Esophagus (tissue), 2 donors: ENCODE measurements around the gene HOXC10. TPM values are rescaled to one million over a fixed set of nuclear protein-coding genes. Genes with fewer than 3 reads are reported as not detected.
A peak's percentile ranks its signal among the peaks of the same experiment; 100 is the strongest.

Source experiments
- H3K27ac ChIP-seq, 2 donors: one replicate each; pipeline ENCODE4 v1.5.1; 2013; ENCODE audit warnings: low read depth in 2 of 2, mild to moderate bottlenecking in 2 of 2, inconsistent platforms in 1 of 2, low read length in 1 of 2, moderate library complexity in 1 of 2
- H3K27me3 ChIP-seq, 2 donors: one replicate each; pipeline ENCODE4 v1.6.1; 2013; ENCODE audit warnings: low read length in 2 of 2, control low read depth in 1 of 2, mild to moderate bottlenecking in 1 of 2; ENCODE audit not compliant: insufficient read depth in 2 of 2, control insufficient read depth in 1 of 2
- H3K36me3 ChIP-seq, 2 donors: one replicate each; pipeline ENCODE4 v1.6.1; 2013; ENCODE audit warnings: low read length in 1 of 2; ENCODE audit not compliant: control insufficient read depth in 2 of 2, insufficient read depth in 2 of 2
- H3K4me1 ChIP-seq, 2 donors: one replicate each; pipeline ENCODE4 v1.6.1; 2013; ENCODE audit warnings: low read length in 1 of 2; ENCODE audit not compliant: control insufficient read depth in 2 of 2, insufficient read depth in 2 of 2
- H3K4me3 ChIP-seq, 2 donors: one replicate each; pipeline ENCODE4 v1.5.1; 2013; ENCODE audit warnings: low read length in 2 of 2, mild to moderate bottlenecking in 2 of 2, low read depth in 1 of 2, moderate library complexity in 1 of 2
- H3K9me3 ChIP-seq, 2 donors: one replicate each; pipeline ENCODE4 v1.6.1; 2013; ENCODE audit warnings: mild to moderate bottlenecking in 2 of 2, low read depth in 1 of 2, low read length in 1 of 2, moderate library complexity in 1 of 2; ENCODE audit not compliant: control insufficient read depth in 2 of 2, insufficient read depth in 1 of 2
- WGBS, 2 donors: extraction: QIAGEN DNeasy Blood & Tissue Kit; methylation state at CpG; one replicate each; pipeline ENCODE4 v1.1.7; 2013; 5-methylcytosine and 5-hydroxymethylcytosine counted together
- polyA plus RNA-seq, 2 donors: library from polyadenylated mRNA; stranded (reverse); fragments of 200-250 nt; gene quantifications; one replicate each; pipeline ENCODE4 v1.2.3, GENCODE V29; 2013
- donor health status: healthy with polysubstance abuse.
- donor health status: Bipolar disorder and iron deficiency.

The HOXC10 gene
- polyA plus RNA-seq, 2 donors = 0.02 to 0.04 TPM

- peaks cover 0 to 29% of the 10 kb centered on the region in 2 donors for H3K27me3 ChIP-seq
These were observed 21.7 kb downstream of the HOXC10 start for GRCh38 chr12:54006559-54007220.

GRCh38 chr12:54007538-54008259 lies 22.8 kb downstream of the HOXC10 start:
- Histone ChIP-seq H3K27ac (no peak overlapping the region), H3K36me3 (no peaks in the 10 kb centered on the region)
- 67 to 73% methylated on average over 2 of the region's 2 CpGs for WGBS, 2 donors

More at GRCh38 chr12:54006559-54007220, 21.7 kb downstream of the HOXC10 start:
- Histone ChIP-seq H3K9me3 (no peaks in the 10 kb centered on the region), H3K36me3 (no peaks in the 10 kb centered on the region), H3K4me3 (no peak overlapping the region), H3K4me1 (peaks cover 0 to 2% of the 10 kb centered on the region in 2 donors), H3K27ac (no peak overlapping the region)
- WGBS, 2 donors = 31 to 51% methylated on average over 22 of the region's 22 CpGs

GRCh38 chr12:54008260-54008552 lies 23.3 kb downstream of the HOXC10 start:
- Histone ChIP-seq H3K4me3 (no peak overlapping the region), H3K9me3 (no peaks in the 10 kb centered on the region), H3K27ac (no peak overlapping the region), H3K27me3 (peaks cover 0 to 31% of the 10 kb centered on the region in 2 donors), H3K4me1 (peaks cover 0 to 2% of the 10 kb centered on the region in 2 donors), H3K36me3 (no peaks in the 10 kb centered on the region)
- WGBS, 2 donors = 47 to 48% methylated on average over 2 of the region's 2 CpGs

More at GRCh38 chr12:54007538-54008259, 22.8 kb downstream of the HOXC10 start:
- no peak overlapping the region for H3K4me3 ChIP-seq
- H3K4me1 ChIP-seq = peaks cover 0 to 2% of the 10 kb centered on the region in 2 donors
- H3K27me3 ChIP-seq = peaks cover 0 to 27% of the 10 kb centered on the region in 2 donors
- no peaks in the 10 kb centered on the region for H3K9me3 ChIP-seq

- whole genome bisulfite sequencing, 2 donors = 6 to 8% methylated on average over 46 to 51 of the region's 51 CpGs
- Histone ChIP-seq H3K27ac (no peak overlapping the region), H3K4me1 (peaks cover 0 to 2% of the 10 kb centered on the region in 2 donors), H3K36me3 (no peaks in the 10 kb centered on the region), H3K27me3 (peaks cover 0 to 29% of the 10 kb centered on the region in 2 donors), H3K9me3 (no peaks in the 10 kb centered on the region), H3K4me3 (peak overlapping the region in 1 of 2 donors; percentile 54)
These were observed 24.5 kb downstream of the HOXC10 start for GRCh38 chr12:54009171-54010052.

- H3K27ac ChIP-seq = no peak overlapping the region
- H3K4me1 ChIP-seq = peaks cover 0 to 5% of the 10 kb centered on the region in 2 donors
- no peaks in the 10 kb centered on the region for H3K36me3 ChIP-seq
- H3K9me3 ChIP-seq = no peaks in the 10 kb centered on the region
- 36 to 50% methylated on average over 10 of the region's 10 CpGs for whole genome bisulfite sequencing, 2 donors
- no peak overlapping the region for H3K4me3 ChIP-seq
- peaks cover 0 to 32% of the 10 kb centered on the region in 2 donors for H3K27me3 ChIP-seq
These were observed 25.4 kb downstream of the HOXC10 start for GRCh38 chr12:54010053-54010971.

GRCh38 chr12:54010972-54011664 lies 26.2 kb downstream of the HOXC10 start:
- Histone ChIP-seq H3K27me3 (peaks cover 0 to 32% of the 10 kb centered on the region in 2 donors), H3K36me3 (no peaks in the 10 kb centered on the region), H3K9me3 (no peaks in the 10 kb centered on the region), H3K4me1 (peaks cover 0 to 5% of the 10 kb centered on the region in 2 donors), H3K4me3 (no peak overlapping the region), H3K27ac (no peak overlapping the region)
- 13 to 31% methylated on average over 17 of the region's 17 CpGs for WGBS, 2 donors

GRCh38 chr12:54011665-54012532 lies 27.0 kb downstream of the HOXC10 start:
- Histone ChIP-seq H3K4me1 (peaks cover 0 to 5% of the 10 kb centered on the region in 2 donors), H3K36me3 (no peaks in the 10 kb centered on the region), H3K27me3 (peaks cover 0 to 30% of the 10 kb centered on the region in 2 donors), H3K27ac (no peak overlapping the region), H3K9me3 (no peaks in the 10 kb centered on the region), H3K4me3 (no peak overlapping the region)
- 45 to 53% methylated on average over 14 of the region's 14 CpGs for WGBS, 2 donors
